Erythroblast (primary cell): ENCODE measurements around the gene TPSAB1.
"Not testable (repeated sequence)": the region's sequence is repeated elsewhere in the genome, so short reads cannot be mapped to it uniquely, and the experiment has no call there.

Source experiments
- GATA1 ChIP-seq: IDR thresholded peaks from 2 replicates; pipeline ENCODE4 v1.6.1; 2011; ENCODE audit warnings: low read depth, mild to moderate bottlenecking, control low read depth, low read length, moderate library complexity
- POLR2A ChIP-seq: IDR thresholded peaks from 2 replicates; pipeline ENCODE4 v1.6.1; 2011; ENCODE audit warnings: mild to moderate bottlenecking, low read length

- TF ChIP-seq POLR2A, GATA1: not testable (repeated sequence)
These were observed 11.0 kb upstream of the TPSAB1 start for GRCh38 chr16:1229476-1229875.
